ENCODE results near the gene HRH1. TPM values are rescaled to one million over a fixed set of nuclear protein-coding genes. Genes with fewer than 3 reads are reported as not detected.
A peak's percentile ranks its signal among the peaks of the same experiment; 100 is the strongest.
"Not testable (repeated sequence)": the region's sequence is repeated elsewhere in the genome, so short reads cannot be mapped to it uniquely, and the experiment has no call there.

Gene HRH1
- polyA plus RNA-seq, 1 donor, result 1.4 TPM

GRCh38 chr3:11168881-11169805 is 14.8 kb downstream of the HRH1 start:
- Histone ChIP-seq H3K9me3 (ENCODE audit: control insufficient read depth, low read depth, low read length) (no peaks in the 10 kb centered on the region), H3K27ac (ENCODE audit: low read length) (no peak overlapping the region), H3K27me3 (ENCODE audit: control insufficient read depth, insufficient read depth, low read length) (no peaks in the 10 kb centered on the region), H3K4me3 (ENCODE audit: low read length) (no peak overlapping the region), H3K4me1 (ENCODE audit: control insufficient read depth, insufficient read depth, low read length) (no peaks in the 10 kb centered on the region), H3K36me3 (ENCODE audit: control insufficient read depth, insufficient read depth, low read length) (no peaks in the 10 kb centered on the region)
- WGBS (ENCODE audit: insufficient coverage, low lambda C conversion rate), result no CpG with 5 or more reads among the region's 13 CpGs
- DNase-seq, result no peak

GRCh38 chr3:11170052-11170770 is 15.9 kb downstream of the HRH1 start:
- Histone ChIP-seq H3K4me1 (ENCODE audit: control insufficient read depth, insufficient read depth, low read length) (no peaks in the 10 kb centered on the region), H3K9me3 (ENCODE audit: control insufficient read depth, low read depth, low read length) (no peaks in the 10 kb centered on the region), H3K27me3 (ENCODE audit: control insufficient read depth, insufficient read depth, low read length) (no peaks in the 10 kb centered on the region), H3K27ac (ENCODE audit: low read length) (no peak overlapping the region), H3K4me3 (ENCODE audit: low read length) (no peak overlapping the region), H3K36me3 (ENCODE audit: control insufficient read depth, insufficient read depth, low read length) (no peaks in the 10 kb centered on the region)
- WGBS (ENCODE audit: insufficient coverage, low lambda C conversion rate), result 80% methylated on average over 1 of the region's 21 CpGs
- no peak for DNase-seq

GRCh38 chr3:11172096-11172690 is 17.9 kb downstream of the HRH1 start:
- Histone ChIP-seq H3K4me3 (ENCODE audit: low read length) (no peak overlapping the region), H3K9me3 (ENCODE audit: control insufficient read depth, low read depth, low read length) (no peaks in the 10 kb centered on the region), H3K27ac (ENCODE audit: low read length) (no peak overlapping the region), H3K36me3 (ENCODE audit: control insufficient read depth, insufficient read depth, low read length) (no peaks in the 10 kb centered on the region), H3K27me3 (ENCODE audit: control insufficient read depth, insufficient read depth, low read length) (no peaks in the 10 kb centered on the region), H3K4me1 (ENCODE audit: control insufficient read depth, insufficient read depth, low read length) (no peaks in the 10 kb centered on the region)
- no CpG with 5 or more reads among the region's 4 CpGs for WGBS (ENCODE audit: insufficient coverage, low lambda C conversion rate)
- DNase-seq, result no peak

- Histone ChIP-seq H3K4me3 (ENCODE audit: low read length) (no peak overlapping the region), H3K9me3 (ENCODE audit: control insufficient read depth, low read depth, low read length) (no peaks in the 10 kb centered on the region), H3K36me3 (ENCODE audit: control insufficient read depth, insufficient read depth, low read length) (no peaks in the 10 kb centered on the region), H3K27ac (ENCODE audit: low read length) (no peak overlapping the region), H3K27me3 (ENCODE audit: control insufficient read depth, insufficient read depth, low read length) (no peaks in the 10 kb centered on the region), H3K4me1 (ENCODE audit: control insufficient read depth, insufficient read depth, low read length) (no peaks in the 10 kb centered on the region)
- no CpG with 5 or more reads among the region's 4 CpGs for WGBS (ENCODE audit: insufficient coverage, low lambda C conversion rate)
- no peak for DNase-seq
Measured at GRCh38 chr3:11173828-11174465, 19.7 kb downstream of the HRH1 start.

- WGBS (ENCODE audit: insufficient coverage, low lambda C conversion rate), result no CpG with 5 or more reads among the region's 8 CpGs
- Histone ChIP-seq H3K27me3 (ENCODE audit: control insufficient read depth, insufficient read depth, low read length) (peaks cover 3% of the 10 kb centered on the region), H3K4me1 (ENCODE audit: control insufficient read depth, insufficient read depth, low read length) (no peaks in the 10 kb centered on the region), H3K4me3 (ENCODE audit: low read length) (no peak overlapping the region), H3K27ac (ENCODE audit: low read length) (no peak overlapping the region), H3K9me3 (ENCODE audit: control insufficient read depth, low read depth, low read length) (no peaks in the 10 kb centered on the region), H3K36me3 (ENCODE audit: control insufficient read depth, insufficient read depth, low read length) (no peaks in the 10 kb centered on the region)
- no peak for DNase-seq
Measured at GRCh38 chr3:11178421-11178820, 24.1 kb downstream of the HRH1 start.

GRCh38 chr3:11184328-11184969 is 30.2 kb downstream of the HRH1 start:
- not testable (repeated sequence) for DNase-seq; H3K9me3 ChIP-seq (ENCODE audit: control insufficient read depth, low read depth, low read length); H3K4me3 ChIP-seq (ENCODE audit: low read length); H3K36me3 ChIP-seq (ENCODE audit: control insufficient read depth, insufficient read depth, low read length); H3K27ac ChIP-seq (ENCODE audit: low read length); H3K4me1 ChIP-seq (ENCODE audit: control insufficient read depth, insufficient read depth, low read length)
- no CpG with 5 or more reads among the region's 15 CpGs for WGBS (ENCODE audit: insufficient coverage, low lambda C conversion rate)
- peaks cover 14% of the 10 kb centered on the region for H3K27me3 ChIP-seq (ENCODE audit: control insufficient read depth, insufficient read depth, low read length)

- WGBS (ENCODE audit: insufficient coverage, low lambda C conversion rate), result 80% methylated on average over 1 of the region's 3 CpGs
- peaks cover 14% of the 10 kb centered on the region for H3K27me3 ChIP-seq (ENCODE audit: control insufficient read depth, insufficient read depth, low read length)
- no peak overlapping the region for H3K27ac ChIP-seq (ENCODE audit: low read length)
- H3K9me3 ChIP-seq (ENCODE audit: control insufficient read depth, low read depth, low read length), result no peaks in the 10 kb centered on the region
- H3K4me1 ChIP-seq (ENCODE audit: control insufficient read depth, insufficient read depth, low read length), result no peaks in the 10 kb centered on the region
- no peak for DNase-seq
- H3K4me3 ChIP-seq (ENCODE audit: low read length), result no peak overlapping the region
- no peaks in the 10 kb centered on the region for H3K36me3 ChIP-seq (ENCODE audit: control insufficient read depth, insufficient read depth, low read length)
Measured at GRCh38 chr3:11185144-11185543, 30.9 kb downstream of the HRH1 start.

GRCh38 chr3:11185564-11186317 is 31.4 kb downstream of the HRH1 start:
- Histone ChIP-seq H3K27ac (ENCODE audit: low read length) (no peak overlapping the region), H3K4me3 (ENCODE audit: low read length) (no peak overlapping the region), H3K4me1 (ENCODE audit: control insufficient read depth, insufficient read depth, low read length) (no peaks in the 10 kb centered on the region), H3K9me3 (ENCODE audit: control insufficient read depth, low read depth, low read length) (no peaks in the 10 kb centered on the region), H3K27me3 (ENCODE audit: control insufficient read depth, insufficient read depth, low read length) (peaks cover 14% of the 10 kb centered on the region), H3K36me3 (ENCODE audit: control insufficient read depth, insufficient read depth, low read length) (no peaks in the 10 kb centered on the region)
- DNase-seq, result peak in 1 of 2 donors; percentile 9
- no CpG with 5 or more reads among the region's 13 CpGs for WGBS (ENCODE audit: insufficient coverage, low lambda C conversion rate)

GRCh38 chr3:11186318-11186692 is 32.0 kb downstream of the HRH1 start:
- DNase-seq, result no peak
- Histone ChIP-seq H3K4me3 (ENCODE audit: low read length) (no peak overlapping the region), H3K27me3 (ENCODE audit: control insufficient read depth, insufficient read depth, low read length) (peaks cover 14% of the 10 kb centered on the region), H3K9me3 (ENCODE audit: control insufficient read depth, low read depth, low read length) (no peaks in the 10 kb centered on the region), H3K36me3 (ENCODE audit: control insufficient read depth, insufficient read depth, low read length) (no peaks in the 10 kb centered on the region), H3K27ac (ENCODE audit: low read length) (no peak overlapping the region), H3K4me1 (ENCODE audit: control insufficient read depth, insufficient read depth, low read length) (no peaks in the 10 kb centered on the region)
- no CpG with 5 or more reads among the region's 1 CpG for WGBS (ENCODE audit: insufficient coverage, low lambda C conversion rate)

Measured in large intestine (tissue), 3 donors.